ENCODE results near the gene CYS1.

CYS1 gene

DNA sequence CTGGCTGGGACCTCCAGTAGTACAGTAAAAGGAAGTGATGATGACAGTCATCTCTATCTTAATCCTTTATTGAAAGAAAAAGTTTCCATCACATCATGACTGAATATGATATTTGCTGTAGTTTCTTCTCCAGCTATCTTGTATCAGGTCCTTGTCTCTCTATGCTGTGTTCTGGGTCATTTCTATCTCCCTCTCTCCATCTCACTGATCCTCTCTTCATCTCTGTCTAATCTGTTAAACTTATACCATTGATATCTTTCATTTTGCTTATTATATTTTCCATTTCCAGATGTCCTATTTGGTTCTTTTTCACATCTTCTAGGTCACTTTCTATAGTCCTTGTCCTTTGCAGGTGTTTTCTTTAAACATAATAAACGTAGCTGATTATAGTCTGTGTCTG lies 12.3 kb downstream of the CYS1 start:
- no peak for DNase-seq

DNA sequence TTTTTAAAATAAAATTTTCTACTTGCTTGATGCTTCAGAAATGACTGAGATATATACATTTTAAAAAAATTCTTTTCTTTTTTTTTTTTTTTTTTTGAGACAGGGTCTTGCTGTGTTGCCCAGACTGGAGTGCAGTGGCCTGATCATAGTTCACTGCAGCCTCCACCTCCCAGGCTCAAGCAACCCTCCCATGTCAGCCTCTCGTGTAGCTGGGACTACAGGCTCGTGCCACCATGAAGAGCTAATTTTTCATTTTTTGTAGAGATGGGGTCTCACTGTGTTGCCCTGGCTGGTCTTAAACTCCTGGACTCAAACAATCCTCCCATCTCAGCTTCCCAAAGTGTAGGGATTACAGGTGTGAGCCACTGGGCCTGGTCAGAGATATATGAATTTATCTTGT lies 12.9 kb downstream of the CYS1 start:
- DNase-seq = no peak

DNA sequence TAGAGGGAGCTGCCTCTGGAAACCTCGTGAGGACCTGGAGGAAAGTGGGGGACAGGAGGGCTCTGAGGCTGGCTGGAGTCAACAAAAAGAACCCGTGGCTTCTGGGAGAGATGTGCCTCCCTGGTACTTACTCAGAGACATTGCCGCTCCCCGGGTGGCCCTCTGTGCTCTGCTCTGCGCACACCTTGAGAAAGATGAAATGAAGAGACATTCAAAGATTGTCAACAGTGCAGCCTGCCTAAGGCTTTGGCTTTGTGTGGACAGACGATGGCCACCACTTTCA lies 14.5 kb downstream of the CYS1 start:
- no peak for DNase-seq

DNA sequence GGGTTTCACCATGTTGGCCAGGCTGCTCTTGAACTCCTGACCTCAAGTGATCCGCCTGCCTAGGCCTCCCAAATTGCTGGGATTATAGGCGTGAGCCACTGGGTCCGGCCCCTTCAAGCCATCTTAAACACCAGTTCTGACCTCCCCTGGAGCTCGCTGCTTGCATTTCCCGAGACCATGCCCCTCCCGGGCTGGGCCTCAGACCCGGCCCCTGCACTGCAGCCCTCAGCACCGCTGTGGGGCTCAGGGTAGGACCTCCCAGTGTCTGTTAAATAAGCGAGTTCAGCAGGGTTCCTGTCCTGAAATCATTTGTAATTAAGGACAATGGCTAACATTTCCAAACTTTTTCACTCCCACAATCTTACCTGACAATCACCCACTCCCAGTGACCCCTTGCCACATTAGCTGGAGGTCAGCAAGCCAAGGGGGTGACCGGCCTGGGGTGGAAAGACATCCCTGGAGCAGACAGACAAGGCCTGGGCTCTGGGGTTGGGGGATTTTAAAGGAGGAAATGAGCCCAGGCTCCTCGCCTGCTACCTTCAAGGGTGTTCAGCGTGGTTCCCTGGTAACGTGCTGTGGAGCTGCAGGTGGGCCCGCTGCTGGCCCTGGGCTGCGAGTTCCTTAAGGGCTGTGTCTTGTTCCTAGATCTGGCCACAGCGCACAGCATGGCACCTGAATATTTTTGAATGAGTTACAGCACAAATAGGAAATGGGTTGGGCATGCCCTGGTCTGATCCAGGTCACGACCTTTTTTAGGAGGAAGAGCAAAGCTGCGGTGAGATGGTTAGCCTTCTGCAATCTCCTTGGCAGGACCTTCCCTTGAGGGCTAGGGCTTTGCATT lies 15.1 kb downstream of the CYS1 start:
- DNase-seq = no peak

DNA sequence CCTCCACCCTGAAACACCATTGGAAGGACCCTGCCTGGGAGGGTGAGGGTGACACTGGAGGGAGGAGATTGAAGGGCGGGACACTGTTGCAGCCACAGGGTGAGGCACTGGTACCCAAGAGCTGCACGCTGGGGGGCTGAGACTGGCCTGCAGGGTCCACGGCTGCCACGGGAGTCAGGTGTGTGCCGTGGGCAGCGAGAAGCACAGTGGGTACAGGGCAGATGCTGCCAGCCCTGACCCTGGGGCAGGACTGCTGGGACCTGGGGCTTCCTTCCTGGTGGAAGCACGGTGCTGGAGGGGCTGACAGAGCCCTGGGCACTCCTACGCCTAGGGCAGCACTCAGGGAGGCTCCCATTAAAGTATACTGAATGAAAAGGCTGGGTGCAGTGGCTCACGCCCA lies 16.6 kb downstream of the CYS1 start:
- no peak for DNase-seq

DNA sequence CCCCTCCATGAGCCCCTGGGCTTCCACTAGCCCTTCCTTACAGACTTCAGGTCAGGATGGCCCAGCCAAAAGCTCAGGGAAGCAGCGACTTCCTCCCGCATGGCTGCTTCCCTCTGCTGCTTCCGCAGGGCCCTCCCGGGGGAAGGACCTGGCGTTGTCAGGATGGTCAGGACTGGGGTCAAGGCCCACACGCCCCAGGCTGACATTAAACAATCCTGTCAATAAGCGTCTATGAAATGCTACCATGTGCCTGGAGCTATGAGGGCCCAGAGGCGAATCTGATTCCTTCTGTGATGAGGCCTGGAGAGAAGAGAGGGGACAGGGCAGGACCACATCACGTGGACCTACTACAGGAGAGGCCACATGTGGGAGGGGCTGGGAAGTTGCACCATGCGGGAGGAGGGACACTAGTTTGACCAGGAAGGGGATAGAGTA lies 17.3 kb downstream of the CYS1 start:
- DNase-seq = no peak

DNA sequence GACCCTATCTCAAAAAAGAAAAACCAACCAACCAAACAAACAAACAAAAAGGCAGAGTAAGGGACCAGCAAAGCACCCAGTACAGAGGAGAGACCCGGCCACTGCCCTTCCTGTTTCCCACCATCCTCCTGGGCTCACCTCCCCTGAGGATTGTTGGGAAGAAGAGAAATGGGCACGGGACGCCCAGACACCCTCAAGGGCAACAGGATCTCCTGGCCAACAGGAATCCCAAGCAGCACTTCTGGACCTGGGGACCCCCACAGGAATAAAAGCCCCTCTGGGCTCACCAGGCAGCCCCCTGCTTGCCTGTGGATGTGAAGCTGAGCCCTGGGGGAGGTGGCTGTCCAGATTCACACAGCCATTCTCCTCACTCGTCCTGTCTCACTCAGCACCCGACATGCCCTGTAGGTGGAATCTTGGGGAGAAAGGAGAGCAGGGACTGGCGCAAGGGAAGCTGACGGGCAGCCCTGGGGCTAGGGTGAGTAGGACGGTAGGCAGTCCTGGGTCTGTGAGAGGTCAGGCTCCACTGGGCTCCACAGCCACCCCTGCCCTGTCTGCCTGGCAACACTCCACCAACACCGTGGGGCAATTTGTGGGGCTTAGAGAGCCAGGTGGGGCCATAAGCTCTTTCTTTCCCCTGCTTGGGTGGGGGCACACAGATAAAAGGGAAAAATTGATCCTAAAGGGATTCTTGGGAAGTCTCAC lies 18.8 kb downstream of the CYS1 start:
- DNase-seq = no peak

DNA sequence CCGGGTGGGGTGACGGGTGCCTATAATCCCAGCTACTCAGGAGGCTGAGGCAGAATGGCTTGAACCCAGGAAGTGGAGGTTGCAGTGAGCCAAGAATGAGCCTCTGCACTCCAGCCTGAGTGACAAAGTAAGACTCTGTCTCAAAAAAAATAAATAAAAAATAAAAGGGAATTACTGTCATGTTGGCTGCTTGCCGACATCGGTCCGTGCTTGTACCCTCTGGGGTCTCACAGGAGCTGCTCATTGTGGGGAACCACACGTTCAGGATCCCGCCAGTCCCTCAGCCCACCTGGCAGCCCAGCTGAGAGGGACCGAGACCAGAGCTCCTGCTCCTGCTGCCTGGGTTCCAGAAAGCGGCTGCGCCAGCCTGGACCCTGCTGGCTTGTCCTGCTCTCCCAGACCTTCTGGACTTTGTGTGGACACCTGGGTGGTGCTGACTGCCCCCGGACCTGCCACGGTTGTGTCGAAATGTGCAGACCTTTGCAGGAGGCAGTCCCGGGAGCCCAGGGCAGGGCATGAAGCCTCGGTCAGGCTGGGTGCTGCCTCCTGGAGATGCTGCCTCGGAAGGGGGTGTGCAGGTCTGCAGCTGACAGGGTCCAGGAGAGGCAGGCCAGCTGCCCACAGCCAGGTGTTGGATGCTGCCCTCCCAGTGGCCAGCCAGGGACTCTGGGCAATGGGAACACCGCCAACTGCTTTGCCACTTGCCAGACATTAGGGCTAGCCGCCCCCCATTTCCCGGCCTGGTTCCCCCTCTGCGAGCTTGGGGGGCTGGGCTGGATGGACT lies 20.5 kb downstream of the CYS1 start:
- no peak for DNase-seq

DNA sequence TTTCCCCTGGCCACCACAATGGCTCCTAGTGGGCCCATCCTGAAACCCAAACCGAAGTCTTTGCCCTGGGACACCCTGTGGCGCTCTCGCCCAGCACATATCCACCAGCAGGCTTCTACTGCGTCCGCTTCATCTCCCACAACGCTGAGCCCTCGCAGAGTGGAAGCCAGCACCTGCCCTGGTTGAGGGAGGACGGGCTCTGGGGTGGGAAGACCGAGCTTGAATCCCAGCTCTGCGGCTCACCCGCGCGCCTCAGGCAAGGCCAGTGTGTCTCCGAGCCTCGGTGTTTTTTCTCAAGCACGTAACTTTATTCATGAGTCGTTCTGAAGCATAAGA lies 21.2 kb downstream of the CYS1 start:
- DNase-seq = no peak

DNA sequence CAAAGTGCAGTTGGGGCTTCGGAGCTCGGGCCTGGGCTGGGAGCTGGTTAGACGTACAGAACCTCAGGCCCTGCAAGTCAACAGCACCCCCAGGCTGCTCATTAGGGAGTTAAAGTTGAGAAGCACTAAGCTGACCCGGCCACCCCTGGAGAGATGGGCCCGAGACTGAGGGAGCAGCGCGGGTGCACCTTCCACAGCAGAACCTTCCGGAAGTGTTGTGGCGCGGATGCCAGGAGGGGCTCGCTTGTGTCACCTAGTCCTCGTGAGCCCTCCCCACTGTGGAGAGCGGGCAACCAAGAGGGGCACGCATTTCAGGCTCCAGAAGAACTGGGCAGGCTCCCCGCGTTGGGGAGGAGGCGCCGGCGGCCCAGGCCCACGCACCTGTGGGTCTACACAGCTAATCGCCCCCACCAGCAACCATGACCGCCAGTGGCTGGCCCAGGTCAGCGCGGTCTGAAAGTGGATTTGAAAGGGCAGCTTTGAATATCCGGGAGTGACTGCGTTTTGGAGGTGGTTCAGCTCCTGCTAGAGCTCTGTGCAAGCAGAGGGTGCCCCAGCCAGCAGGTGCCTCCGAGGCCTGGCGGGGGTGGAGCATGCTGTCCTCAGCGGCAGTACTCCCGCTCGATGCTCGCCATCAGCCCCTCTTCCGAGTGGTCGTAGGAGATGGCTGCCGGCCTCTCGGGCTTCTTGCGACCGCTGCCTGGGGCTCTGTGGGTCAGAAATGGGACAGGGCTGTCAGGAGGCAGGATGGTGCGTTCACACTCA lies 21.8 kb downstream of the CYS1 start:
- DNase-seq = no peak

DNA sequence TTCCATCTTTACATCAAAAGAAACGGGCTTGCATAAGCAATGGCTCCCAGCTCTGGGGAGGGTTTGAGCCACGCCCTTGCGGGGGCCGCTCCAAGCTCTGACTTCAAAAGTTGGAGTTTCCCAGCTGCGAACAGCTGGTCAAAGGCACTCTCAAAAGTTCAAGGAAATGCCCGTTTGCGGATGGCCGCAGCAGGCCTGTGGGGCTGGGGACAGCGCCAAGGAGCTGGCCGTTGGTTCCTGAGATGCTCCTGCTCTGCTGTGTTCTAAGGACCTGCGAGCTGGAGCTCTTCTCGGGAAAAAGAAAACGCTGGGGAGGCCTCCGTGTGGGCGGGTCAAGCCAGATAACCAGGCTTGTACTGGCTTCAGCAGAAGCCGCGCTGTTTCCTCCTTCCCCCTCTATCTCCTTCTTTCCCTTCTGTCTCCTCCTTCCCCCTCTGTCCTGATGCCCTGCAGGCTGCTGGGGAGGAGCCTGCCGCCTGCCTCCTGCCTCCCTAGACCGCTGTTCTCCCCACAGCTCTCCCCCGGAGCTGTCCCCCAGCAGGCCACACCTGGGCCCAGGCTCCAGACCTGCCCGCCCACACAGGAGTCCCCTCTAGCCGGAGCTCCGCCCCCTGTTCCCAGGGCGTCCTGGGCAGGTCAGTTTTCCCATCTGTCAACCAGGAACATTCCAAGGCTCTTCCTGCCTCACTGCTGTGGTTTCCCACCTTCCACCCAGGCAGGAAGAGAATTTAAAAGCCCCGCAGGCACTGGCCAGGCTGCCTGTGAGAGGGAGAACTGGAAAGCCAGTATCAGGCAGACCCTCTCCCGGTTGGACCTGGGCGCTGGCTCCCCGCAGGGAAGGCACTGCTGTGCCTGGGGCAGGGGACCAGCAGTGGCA lies 22.7 kb downstream of the CYS1 start:
- DNase-seq = no peak

DNA sequence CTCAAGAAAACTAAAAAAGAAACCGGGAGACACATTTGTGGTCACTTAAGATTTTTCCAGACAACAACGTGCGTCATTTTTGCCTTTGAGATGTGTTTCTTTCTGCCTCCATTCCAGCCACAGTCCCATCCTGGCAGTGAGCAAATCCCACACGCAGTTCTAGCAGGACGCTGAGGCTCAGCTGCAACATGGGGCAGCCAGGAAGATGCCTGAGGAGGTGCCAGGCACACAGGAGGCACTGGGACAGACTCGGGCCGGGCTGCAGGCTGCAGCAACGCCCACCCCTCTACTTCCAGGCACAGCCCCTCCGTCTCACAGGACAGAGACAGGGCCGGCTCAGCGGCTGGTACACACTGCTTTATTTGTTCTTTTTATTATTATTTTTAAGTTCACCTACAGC lies 23.8 kb downstream of the CYS1 start:
- no peak for DNase-seq

DNA sequence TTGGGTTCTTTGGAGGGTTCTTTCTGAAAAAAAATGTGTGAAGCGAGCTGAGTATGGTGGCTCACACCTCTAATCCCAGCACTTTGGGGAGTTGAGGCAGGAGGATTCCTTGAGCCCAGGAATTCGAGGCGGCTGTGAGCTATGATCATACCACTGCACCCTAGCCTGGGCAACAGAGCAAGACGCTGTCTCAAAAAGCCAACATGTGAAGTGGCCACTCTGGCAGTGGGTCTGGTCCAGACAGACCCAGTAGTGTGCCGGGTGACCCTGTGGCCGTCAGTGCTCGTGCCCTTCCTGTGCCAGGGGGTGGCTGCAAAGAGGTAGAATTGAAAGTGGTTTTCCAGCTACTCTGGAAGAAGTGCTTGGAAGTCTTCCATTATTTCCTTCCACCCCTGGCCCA lies 25.2 kb downstream of the CYS1 start:
- DNase-seq = no peak

DNA sequence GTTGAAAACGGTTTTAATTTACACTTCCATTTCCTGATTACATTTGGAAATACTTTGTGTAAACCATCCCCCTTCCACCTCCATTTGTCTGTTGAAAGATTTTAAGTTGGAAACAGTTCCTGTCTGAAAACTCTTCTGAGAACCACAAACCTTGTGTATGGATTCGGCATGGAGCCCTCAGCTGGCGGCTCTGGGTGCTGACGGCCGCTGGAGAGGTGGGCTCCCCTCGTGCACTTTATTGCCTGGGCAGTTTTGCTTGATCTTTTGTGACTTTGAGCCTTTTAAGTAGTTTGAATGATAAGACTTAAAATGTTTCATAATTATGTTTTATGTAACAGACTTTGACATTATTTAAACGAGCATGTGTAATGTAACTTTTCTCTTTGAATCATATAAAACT lies 25.8 kb downstream of the CYS1 start:
- DNase-seq = no peak

DNA sequence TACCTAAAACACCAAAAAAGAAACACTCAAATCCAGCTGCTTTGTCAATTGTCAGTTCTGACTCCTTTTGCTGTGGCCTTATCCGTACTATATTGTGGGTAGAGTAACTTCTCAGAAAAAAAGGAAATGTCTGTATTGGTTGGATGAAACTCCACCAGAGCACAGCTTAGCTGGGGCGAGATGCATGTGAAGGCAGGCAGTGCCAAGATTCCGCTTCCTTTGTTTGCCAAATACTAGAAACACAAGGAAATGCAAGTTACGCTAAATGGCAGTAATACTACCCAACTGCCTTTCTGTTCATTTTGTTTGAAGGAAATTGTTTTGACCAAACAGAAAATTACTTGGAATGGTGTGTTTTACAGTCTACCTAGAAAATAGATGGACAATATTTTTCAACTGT lies 26.9 kb downstream of the CYS1 start:
- no peak for DNase-seq

DNA sequence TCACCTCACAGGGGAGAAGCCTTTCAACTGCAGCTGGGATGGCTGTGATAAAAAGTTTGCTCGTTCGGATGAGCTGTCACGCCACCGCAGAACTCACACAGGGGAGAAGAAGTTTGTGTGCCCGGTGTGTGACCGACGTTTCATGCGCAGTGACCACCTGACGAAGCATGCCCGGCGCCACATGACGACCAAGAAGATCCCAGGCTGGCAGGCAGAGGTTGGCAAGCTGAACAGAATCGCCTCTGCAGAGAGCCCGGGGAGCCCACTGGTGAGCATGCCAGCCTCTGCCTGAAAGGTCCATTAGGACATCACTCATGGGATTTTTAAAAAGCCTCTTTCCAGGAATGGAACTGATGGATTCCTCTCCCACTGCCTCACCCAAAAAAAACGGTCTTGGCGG lies 28.0 kb downstream of the CYS1 start:
- DNase-seq = no peak

DNA sequence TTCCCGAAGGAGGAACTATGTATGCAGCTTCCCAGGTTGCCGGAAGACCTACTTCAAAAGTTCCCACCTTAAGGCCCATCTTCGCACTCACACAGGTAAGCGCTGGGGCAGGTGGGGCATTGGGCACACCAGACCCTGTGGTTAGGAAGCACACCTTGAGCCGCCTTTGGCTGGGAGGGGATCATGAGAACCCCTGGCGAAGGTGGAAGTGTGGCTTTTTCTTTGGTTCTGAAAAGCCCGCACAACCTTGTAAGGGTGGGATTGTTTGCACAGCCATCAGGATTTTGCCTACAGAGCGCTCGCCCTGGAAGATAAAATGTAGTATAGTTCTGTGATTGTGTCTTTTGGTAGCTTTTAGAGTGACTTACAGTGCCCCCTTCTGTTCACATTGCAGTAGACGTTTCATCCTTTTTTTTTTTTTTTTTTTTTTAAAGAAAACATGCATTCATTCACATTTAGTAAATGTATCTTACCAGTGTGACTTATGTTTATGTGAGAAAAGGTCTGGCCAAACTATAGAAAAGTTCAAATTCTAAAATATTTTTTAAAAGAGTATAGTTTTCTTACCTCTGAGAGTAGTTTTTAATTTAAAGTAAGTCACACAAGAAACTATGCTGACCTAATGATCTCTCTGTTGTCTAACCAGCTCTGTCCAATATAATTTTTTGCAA lies 31.6 kb downstream of the CYS1 start:
- peak in 1 of 2 donors; percentile 63 for DNase-seq

DNA sequence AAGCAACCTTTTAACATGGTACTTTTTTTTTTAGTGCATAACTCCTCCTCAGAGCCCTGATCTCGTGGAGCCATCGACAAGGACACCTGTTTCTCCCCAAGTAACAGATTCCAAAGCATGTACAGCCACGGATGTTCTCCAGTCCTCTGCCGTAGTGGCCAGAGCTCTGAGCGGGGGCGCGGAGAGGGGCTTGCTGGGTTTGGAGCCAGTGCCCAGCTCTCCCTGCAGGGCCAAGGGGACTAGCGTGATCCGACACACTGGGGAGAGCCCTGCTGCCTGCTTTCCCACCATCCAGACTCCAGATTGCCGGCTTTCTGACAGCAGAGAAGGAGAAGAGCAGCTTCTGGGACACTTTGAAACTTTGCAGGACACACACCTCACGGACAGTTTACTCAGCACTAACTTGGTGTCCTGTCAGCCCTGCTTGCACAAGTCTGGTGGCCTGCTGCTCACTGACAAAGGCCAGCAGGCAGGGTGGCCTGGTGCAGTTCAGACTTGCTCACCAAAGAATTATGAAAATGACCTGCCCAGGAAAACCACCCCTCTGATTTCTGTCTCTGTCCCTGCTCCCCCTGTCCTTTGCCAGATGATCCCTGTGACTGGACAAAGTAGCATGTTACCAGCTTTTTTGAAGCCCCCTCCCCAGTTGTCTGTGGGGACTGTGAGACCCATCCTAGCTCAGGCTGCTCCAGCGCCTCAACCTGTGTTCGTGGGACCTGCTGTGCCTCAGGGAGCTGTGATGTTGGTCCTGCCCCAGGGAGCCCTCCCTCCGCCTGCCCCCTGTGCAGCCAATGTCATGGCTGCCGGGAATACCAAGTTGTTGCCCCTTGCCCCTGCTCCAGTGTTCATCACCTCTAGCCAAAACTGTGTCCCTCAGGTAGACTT lies 32.4 kb downstream of the CYS1 start:
- no peak for DNase-seq

DNA sequence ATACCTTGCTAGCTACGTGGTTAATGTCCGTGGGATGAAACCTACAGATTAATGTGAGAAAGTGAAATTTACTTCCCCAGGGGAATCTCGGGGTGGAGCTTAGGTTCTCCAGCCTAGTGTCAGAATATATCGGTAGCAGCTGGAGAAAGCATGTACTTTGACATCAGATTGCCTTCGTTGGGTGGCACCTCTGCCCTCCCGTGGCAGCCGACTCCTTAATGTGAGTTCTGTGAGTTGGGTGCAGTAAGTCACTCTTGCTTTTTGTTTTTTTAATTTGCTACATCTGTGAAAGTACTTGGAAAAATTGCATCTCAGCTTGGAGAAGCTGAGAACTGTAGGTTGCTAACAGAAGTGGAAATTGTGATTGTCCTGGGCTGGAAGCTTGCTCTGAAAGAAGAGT lies 33.3 kb downstream of the CYS1 start:
- no peak for DNase-seq

DNA sequence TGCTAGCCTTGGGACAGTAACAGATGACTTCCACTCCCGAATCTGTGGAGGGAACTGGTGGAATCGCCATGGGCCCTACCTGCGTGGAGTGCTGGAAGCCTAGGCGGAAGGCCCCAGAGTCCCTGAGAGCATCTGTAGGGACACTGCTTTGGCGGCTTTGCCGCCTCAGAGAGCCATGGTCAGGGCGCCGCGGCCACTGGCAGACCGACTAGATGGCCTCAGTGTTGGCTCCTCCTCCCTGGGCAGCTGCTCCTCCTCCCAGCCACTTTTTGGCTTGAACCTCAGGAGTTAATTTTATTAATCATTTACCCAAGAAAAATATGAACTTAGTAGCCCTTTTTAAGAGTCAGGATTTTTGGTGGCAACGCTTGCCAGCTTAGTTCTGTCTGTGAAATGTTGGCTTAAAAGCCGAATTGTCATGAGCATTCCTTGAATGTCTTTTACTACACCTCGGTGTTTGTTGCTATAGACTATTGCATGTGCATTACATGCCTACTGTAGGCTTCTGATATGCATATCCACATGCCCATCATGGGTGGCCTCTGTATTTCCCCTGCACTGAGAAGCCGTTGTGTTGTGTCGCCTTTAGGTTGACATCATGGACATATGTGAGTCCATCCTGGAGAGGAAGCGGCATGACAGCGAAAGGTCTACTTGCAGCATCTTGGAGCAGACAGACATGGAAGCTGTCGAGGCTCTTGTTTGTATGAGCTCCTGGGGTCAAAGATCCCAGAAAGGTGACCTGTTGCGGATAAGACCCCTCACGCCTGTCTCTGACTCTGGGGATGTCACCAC lies 34.5 kb downstream of the CYS1 start:
- DNase-seq = no peak

All from CD4-positive, alpha-beta T cell treated with Interleukin-1 beta for 1 hour (primary cell).